Measurements from ENCODE around the gene GNAQ.
"Not testable (repeated sequence)": the region's sequence is repeated elsewhere in the genome, so short reads cannot be mapped to it uniquely, and the experiment has no call there.

GNAQ gene

DNA sequence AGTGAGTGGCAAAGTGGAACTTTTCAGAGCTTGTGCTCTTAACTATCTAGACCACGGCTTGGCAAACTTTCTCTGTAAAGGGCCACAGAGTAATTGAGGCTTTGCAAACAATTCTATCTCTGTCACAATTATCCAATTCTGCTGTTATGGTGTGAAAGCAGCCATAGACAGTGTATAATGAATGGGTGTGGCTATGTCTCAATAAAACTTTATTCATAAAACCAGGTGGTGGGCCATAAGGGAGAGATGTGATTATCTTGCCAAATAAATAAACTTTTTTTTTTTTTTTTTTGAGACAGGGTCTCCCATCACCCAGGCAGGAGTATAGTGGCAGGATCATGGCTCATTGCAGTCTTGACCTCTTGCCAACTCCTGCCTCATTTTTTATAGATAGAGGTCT, 304.8 kb downstream of the GNAQ start:
- no peak for DNase-seq (ENCODE audit: low read depth)

DNA sequence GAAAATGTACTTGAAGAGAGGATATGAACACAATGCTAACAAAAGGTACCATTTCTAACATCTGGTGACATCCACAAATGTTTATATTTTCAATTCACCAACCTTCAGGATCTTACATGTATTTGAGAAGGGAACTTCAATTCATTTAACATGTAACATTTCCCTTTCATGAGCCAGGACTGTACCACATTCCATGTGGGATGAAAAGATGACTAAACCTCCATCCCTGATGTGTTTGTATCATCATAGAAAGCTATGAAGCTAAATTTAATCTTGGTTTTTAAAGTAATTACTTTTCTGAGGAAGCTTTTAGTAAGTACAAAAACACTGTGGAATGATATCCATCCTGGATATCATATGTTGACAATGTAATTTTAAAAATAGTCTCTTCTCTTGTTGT, 305.3 kb downstream of the GNAQ start:
- DNase-seq (ENCODE audit: low read depth), result no peak

DNA sequence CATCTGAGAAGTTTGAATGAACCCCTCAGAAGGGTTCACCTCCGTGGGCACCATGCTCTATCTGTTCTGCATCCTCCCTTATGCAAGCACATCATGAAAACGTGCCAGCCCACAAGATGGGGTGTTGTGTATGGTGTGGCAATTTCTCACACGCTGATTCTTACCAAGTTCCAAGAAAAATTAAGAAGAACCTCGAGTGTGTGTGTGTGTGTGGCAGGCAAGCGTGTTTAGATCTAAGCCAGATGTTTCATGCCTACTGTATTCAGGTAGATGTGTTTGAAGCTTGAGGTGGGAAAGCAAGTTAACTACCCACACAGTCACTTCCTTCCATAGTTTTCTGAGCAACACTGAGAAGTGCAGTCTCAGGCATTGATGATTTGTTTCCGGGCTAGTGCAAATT, 305.8 kb downstream of the GNAQ start:
- DNase-seq (ENCODE audit: low read depth), result no peak

DNA sequence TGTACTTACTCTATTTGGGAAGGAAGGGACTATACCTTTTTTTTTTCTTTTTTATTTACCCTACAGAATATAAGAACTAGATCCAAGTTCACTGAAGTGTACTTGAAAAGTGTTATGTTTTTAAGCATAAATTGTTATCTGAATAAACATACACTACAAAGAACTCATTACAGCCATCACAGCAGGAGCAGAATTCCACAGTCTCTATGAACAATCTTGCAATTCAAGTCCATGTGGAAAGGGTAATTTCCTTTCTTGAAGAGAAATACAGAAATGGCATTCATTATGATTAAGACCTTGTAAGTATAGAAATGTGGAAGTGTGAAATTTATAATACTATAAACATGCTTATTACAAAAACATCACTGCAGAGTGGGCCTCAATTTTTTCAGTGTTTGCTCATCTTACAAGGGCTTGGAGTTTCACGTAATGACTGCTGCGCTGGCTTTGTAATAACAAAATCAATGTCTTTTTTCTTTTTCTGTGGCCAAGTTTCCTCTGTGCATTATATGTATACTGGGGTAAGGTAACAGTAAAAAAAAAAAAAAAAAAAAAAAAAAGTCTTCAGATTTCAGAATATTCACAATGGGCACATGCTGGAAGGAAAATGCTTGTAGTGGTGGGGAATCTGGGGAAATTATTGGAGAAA, 306.4 kb downstream of the GNAQ start:
- no peak for DNase-seq (ENCODE audit: low read depth)

DNA sequence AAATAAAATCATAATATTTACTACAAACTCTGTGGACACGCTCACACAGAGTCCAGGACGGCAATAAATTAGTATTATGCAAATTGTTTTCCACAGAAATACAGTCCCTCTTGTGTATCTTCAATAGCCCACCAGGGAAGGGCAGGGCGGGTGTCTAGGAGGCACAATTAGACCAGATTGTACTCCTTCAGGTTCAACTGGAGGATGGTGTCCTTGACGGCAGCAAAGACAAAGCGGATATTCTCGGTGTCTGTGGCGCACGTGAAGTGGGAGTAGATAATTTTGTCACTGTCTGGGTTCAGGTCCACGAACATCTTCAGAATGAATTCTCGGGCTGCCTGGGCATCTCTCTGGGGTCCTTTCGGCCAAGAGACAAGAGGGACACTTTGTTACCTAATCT, 310.5 kb downstream of the GNAQ start:
- DNase-seq (ENCODE audit: low read depth), result not testable (repeated sequence)

DNA sequence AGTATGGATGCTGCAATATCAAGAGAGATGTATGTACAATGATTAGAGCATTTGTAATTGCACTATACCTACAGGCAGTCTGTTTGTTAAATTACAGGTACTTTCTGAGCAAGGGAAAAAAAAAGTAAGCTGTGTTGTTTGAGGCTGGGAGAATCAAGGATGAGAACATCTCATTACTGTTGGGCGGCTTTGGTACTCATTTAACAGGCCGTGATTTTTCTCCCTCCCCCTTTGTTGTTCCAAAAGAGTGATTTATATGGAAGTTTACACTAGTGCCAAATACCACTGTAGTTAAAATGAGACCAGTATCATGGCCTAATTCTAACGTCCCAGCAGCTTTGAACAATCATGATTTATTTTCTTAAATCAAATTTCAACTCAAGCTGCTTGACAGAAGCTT, 312.3 kb downstream of the GNAQ start:
- DNase-seq (ENCODE audit: low read depth), result no peak

DNA sequence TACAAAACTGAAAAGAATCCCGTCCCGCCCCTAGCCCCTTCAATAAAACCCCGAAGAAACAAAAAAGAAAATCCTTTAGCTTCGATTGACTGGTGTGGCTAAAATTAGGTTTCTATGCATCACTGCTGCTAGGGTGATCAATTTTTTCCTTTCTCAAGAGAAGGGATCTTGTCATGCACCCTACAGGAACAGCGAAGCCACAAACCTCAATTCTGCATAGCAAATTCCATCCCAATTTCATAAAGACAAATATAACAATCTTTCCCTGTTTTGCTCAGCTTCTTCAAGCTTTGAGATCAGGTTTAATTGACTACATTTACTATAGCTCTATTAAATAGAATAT, 313.3 kb downstream of the GNAQ start:
- not testable (repeated sequence) for DNase-seq (ENCODE audit: low read depth)

DNA sequence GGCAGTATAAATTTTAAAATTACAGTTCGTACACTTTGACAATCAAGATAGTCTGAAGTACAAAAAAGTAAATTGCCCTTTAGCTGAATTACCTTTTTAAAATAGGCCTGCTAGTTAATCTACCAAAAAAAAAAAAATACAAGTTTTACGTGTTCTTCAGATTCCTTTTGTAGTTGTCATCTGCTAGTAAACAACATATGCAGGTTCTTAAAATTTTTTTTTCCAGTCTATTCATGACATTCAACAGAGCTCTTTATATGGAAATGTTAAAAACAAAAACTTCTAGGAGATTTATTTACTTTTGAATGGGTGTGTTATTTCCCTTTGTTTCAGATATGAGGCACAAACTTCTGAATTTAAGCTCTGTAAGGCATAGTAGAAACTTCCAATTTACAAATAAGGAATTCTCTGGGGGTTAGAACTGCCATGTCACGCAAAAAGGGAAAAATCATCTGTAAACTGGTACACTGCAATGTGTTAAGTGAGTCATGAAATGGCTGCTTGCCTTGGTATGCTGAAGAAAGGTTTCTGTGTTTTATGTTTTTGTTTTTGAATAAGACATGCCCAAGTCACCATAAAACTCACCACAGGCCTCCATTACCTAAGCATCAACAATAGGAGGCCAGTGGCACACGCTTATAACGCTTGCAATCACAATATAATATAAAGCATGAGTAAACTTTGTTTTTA, 313.9 kb downstream of the GNAQ start:
- DNase-seq (ENCODE audit: low read depth), result not testable (repeated sequence)

DNA sequence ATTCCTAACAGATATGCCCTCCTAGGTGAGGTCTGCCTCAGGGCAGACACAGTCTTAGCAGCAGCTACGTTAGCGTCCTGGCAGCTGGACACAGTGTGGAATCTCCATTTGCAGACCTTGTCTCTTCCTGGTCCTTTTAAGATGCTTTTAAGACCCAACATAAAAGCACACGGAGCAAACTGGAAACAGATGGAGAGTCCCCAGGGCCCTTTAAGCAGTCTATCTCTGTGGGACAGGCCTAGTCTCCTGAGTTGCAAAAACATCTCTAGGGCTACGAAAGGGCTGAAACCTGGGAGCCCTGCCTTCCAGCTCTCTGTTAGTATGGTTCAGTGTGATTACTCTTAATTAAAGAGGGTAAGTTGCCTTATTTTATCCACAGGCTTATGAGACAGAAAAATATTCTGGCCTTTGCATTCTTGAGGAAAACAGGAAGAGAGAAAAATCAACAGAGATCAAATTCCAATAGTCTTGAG, 317.5 kb downstream of the GNAQ start:
- no peak for DNase-seq (ENCODE audit: low read depth)

DNA sequence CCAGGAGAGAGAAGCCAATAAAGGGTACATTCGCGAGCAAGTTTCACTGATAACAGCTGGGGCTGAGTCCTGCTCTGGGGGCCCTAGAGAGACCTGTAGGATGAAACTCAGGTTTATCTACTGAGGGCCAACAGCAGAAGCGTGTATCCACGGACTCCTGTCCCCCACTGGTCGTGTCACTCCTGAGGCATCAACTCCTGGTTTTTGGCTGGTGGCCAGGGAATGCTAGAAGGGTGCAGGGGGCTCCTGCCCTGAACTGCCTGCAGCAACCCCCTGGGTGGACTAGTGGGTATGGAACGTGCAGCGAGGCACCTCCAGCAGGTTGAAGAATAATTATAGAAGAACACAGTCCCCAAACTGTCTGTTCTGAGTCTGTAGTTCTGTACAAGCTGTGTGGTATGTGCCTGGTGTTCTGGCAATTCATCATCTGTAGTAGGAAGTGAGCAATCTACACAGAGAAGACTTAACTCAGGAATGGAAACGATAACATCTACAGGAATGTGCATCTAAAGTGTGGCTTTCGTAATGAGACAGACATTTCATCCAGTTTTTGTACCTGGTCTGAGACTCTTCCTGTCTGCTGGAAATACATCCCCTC, 319.0 kb downstream of the GNAQ start:
- DNase-seq (ENCODE audit: low read depth), result no peak

DNA sequence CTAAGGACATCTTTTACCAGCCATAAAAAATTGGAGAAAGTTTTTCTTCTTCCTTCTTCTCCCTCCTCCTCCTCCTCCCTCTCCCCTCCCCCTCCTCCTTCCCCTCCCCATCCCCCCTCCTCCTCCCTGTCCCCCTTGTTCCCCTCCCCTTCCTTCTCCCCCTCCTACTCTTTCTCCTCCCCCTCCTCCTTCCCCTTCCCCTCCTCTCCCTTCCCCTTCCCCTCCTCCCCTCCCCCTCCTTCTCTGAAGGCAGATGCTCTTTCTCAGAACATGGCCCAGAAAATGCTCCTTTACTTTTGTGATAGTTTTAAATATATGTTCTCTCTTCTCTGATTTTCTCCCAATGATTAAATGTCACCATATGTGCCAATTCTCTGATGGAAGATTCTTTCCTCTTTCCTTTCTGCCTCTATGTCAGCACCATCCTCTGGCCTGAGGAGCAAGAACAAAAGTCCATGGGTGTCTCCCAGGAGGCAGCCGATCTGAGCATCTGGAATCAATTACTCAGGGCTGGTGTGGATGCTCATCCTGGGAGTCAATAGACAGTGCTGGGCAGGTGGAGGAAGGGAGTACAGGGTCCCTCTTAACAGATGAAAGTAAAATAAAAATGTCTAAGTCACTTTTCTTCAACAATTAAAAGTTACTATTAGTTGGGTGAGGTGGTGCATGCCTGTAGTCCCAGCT, 320.5 kb downstream of the GNAQ start:
- no peak for DNase-seq (ENCODE audit: low read depth)

DNA sequence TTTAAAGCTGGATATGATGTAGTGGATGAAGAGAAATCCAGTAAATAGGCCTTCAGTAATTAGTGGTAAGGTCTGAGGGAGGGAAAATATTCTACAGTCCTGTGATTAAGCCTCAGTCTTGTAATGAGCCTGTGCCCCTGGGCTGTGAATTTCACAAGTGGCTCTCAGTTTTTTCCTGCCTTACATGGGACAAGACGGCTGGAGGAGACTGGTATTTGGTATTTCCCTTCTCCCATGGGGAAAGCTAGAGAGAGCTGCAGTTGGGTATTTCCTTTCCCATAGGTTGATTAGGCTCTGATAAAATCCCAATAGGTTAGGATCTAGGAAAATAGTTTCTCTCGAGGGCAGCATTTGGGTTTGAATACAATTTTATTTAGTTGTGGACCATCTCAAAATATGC, 321.3 kb downstream of the GNAQ start:
- DNase-seq (ENCODE audit: low read depth), result no peak

DNA sequence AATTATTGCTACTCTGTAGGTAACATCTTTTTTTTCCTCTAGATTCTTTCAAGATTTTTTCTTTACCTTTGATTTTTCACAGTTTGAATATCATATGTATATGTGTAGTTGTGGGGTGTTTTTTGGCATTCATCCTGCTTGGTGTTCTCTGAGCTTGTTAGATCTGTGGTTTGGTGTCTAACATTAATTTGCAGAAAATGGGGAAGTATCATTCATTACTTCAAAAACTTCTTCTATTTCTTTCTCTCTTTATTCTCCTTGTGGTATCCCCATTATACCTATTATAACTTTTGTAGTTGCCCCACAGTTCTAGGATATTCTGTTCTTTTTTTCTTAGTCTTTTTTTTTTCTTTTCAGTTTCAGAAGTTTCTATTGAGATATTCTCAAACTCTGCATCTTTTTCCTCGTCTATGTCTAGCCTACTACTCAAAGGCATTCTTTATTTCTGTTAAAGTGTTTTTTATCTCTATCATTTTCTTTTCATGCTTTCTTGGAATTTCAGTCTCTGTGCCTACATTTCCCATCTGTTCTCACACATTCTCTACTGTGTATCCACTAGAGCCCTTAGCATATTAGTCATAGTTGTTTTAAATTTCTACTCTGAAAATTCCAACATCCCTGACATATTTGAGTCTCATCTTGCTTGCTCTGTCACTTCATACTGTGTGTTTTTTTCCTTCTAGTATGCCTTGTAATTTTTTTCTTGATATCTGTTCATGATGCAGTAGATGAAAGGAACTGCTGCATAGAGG, 323.4 kb downstream of the GNAQ start:
- DNase-seq (ENCODE audit: low read depth), result no peak

DNA sequence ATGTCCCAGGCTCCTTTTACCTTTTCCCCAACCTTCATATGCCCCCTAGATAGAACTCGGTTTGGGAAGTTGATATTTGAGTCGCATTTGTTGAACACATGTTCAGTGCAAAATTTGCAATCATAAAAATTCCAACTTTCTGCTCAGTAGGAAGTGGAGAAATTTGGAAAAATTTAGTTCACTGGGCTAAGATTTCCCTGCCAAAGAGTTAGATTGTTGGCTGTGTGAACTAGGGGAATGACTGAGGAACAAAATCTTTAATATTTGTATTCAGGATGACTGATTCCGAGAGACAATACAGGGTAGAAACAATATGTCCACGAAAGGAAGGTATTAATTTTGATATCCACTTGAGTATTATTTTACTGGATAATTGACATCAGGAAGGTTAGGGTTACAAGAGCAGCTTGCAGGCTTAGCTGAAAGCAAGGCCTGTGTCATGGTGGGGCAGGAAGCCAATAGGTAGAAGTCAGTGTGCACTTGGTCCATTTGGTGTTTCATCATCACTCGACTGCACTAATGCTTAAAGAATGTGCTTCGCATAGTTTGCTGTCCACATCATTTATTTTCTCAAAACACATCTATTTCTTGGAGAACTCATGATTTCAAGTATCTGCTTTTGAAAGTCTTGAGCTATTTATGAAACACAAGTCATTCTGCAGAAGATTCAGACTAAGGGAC, 324.1 kb downstream of the GNAQ start:
- DNase-seq (ENCODE audit: low read depth), result no peak

DNA sequence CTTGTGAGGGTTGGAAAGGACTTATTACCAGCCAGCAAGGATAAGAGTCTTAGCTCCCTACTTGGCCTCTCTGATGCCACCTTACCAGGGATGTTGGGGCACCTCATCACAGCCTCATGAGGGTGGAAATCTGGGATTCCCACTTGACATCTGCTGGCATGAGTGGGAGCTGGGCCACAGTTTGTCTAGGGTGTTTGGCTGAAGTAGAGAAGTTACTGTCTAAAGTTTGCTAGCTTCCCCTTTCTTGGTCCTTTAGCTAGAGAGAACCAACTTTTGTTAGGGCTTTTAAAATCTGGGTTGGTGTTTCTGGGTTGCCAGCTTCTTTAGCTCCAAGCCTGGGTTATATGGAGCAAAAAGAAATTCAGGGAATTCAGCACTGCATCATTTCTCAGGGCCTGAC, 326.0 kb downstream of the GNAQ start:
- DNase-seq (ENCODE audit: low read depth), result no peak

DNA sequence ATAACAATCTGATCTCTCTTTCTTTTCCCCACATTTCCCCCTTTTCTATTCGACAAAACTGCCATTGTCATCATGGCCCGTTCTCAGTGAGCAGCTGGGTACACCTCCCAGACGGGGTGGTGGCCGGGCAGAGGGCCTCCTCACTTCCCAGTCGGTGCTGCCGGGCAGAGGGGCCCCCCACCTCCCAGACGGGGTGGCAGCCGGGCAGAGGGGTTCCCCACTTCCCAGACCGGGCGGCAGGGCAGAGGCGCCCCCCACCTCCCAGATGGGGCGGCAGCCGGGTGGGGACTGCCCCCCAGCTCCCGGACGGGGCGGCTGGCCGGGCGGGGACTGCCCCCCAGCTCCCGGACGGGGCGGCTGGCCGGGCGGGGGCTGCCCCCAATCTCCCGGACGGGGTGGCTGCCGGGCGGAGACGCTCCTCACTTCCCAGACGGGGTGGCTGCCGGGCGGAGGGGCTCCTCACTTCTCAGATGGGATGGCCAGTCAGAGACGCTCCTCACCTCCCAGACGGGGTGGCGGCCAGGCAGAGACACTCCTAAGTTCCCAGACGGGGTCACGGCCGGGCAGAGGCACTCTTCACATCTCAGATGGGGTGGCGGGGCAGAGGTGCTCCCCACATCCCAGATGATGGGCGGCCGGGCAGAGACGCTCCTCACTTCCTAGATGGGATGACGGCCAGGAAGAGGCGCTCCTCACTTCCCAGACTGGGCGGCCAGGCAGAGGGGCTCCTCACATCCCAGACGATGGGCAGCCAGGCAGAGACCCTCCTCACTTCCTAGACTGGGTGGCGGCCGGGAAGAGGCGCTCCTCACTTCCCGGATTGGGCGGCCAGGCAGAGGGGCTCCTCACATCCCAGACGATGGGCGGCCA, 328.9 kb downstream of the GNAQ start:
- not testable (repeated sequence) for DNase-seq (ENCODE audit: low read depth)

DNA sequence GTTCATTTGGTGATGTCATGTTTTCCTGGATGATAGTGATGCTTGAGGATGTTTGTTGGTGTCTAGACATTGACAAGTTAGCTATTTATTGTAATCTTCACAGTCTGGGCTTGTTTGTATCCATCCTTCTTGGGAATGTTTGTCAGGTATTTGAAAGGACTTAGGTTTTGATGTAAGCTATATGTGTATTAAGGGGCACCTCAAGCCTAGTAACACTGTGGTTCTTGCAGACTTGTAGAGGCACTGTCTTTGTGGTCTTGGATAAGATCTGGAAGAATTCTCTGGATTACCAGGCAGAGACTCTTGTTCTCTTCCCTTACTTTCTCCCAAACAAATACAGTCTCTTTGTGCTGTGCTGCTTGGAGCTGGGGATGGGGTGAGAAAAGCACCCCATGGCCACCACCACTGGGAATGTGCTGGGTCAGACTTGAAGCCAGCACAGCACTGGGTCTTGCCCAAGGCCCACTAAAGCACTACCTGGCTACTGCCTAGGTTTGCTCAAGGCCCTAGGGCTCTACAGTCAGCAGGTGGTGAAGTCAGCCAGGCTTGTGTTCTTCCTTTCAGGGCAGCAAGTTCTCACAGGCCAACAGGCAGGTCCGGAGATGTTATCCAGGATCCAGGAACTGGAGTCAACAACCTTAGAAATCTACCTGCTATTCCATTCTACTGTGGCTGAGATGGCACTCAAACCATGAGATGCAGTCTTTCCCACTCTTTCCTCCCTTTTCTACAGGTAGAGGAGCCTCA, 334.2 kb downstream of the GNAQ start:
- no peak for DNase-seq (ENCODE audit: low read depth)

DNA sequence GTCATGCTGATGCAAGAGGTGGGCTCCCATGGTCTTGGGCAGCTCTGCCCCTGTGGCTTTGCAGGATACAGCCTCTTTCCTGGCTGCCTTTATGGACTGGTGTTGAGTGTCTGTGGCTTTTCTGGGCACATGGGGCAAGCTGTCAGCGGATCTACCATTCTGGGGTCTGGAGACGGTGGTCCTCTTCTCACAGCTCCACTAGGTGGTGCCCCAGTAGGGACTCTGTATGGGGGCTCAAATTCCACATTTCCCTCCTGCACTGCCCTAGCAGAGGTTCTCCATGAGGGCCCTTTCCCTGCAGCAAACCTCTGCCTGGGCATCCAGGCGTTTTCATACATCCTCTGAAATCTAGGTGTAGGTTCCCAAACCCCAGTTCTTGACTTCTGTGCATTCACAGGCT, 340.9 kb downstream of the GNAQ start:
- not testable (repeated sequence) for DNase-seq (ENCODE audit: low read depth)

DNA sequence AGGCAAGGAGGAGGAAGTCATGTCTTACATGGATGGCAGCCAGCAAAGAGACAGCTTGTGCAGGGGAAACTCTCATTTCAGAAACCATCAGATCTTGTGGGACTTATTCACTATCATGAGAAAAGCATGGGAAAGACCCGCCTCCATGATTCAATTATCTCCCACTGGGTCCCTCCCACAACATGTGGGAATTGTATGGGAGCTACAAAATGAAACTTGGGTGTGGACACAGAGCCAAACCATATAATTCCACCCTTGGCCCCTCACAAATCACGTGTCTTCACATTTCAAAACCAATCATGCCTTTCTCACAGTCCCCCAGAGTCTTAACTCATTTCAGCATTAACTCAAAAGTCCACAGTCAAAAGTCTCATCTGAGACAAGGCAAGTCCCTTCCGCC, 341.5 kb downstream of the GNAQ start:
- DNase-seq (ENCODE audit: low read depth), result not testable (repeated sequence)

DNA sequence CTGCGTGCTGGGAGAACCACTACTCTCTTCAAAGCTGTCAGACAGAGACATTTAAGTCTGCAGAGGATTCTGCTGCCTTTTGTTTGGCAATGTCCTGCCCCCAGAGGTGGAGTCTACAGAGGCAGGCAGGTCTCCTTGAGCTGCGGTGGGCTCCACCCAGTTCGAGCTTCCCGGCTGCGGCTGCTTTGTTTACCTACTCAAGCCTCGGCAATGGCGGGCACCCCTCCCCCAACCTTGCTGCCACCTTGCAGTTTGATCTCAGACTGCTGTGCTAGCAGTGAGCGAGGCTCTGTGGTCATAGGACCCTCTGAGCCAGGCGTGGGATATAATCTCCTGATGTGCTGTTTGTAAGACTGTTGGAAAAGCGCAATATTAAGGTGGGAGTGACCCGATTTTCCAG, 343.9 kb downstream of the GNAQ start:
- not testable (repeated sequence) for DNase-seq (ENCODE audit: low read depth)
